ENCODE data around the gene FXN.

GRCh38 chr9:69137311-69137710, 101.8 kb downstream of the FXN start:
- no peak for TF ChIP-seq POLR2A (IDR thresholded peaks at IDR 0.05; ENCODE audit: low read depth)
- no peak for TF ChIP-seq CTCF (IDR thresholded peaks at IDR 0.05)
- no peak for TF ChIP-seq POLR2AphosphoS5 (IDR thresholded peaks at IDR 0.05)
- no peak for TF ChIP-seq EP300 (IDR thresholded peaks at IDR 0.05)
